Stimulated activated CD4-positive, alpha-beta T cell treated with anti-CD3 and anti-CD28 coated beads, Interleukin-2, amount 100 ng/mL, for 4 hours (primary cell): ENCODE measurements around the gene ZNF281.
"Not testable (repeated sequence)": the region's sequence is repeated elsewhere in the genome, so short reads cannot be mapped to it uniquely, and the experiment has no call there.

Experiments used
- DNase-seq: peaks from one replicate; pipeline ENCODE4 v3.0.0-alpha.2; 2020; ENCODE audit warnings: low read depth

The ZNF281 gene

DNA sequence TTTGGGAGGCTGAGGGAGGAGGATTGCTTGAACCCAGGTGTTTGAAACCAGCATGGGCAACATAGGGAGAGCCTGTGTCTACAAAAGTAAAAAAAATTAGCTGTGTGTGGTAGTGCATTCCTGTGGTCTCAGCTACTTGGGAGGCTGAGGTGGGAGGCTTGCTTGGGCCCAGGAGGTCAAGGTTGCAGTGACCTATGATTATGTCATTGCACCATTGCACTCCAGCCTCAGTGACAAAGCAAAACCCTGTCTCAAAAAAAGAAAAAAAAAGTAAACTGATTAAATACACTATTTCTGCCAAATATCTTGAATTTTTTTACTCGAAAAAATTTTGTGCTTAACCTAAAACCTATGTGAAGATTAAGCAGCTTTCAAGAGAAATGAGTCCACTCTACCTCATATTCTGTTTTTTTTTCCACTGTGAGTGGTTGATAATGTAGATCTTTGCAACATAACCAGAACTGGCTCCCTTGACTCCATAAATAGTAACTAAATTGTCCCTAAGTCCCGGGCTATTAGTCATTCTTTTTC, 19.4 kb upstream of the ZNF281 start:
- no peak for DNase-seq

DNA sequence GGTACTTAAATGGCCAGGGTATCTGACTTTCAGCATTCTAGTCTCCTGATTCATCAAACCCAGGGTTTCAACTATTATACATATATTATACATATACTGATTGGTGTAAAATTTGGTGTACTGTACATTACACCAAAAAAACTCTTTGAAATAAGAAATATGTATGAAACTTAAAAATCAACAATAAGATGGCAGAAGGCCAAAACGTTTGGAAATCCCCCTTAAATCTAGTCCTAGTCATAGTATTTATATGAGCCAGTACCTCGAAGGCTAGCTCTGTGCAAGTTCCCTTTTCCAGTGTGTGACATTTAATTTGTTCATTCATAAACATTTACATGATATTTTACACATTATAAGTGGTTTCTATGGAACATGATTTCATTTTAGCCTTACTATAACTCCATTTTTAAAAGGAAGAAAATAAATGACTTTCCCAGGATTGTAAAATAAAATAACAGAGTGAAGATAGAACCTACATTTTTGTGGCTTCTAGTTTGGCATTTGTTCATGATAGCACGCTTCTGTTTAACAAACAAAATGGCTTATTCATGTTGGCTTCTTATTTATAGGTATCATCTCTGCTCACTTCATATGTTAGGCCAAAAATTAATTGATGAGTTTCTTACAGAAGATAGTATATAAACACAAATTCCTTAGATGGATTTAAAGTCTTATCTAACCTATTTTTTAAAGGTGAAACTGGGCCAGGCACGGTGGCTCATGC, 18.8 kb upstream of the ZNF281 start:
- no peak for DNase-seq

DNA sequence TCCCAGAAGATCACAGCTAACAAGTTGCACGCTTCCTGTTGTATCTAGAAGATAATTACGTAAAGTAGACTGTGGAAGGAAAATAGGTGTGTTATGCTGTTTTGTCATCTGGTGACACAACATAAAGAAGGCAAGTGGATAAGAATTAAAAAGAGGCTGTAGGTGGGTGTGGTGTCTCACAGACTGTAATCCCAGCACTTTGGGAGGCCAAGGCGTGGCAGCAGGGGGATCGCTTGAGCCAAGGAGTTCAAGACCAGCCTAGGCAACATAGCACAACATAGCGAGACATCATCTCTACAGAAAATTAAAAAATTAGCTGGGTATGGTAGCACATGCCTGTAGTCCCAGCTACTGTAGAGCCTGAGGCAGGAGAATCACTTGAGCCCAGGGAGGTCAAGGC, 17.9 kb upstream of the ZNF281 start:
- no peak for DNase-seq

- no peak for DNase-seq
Measured at GRCh38 chr1:200426196-200426595, 16.4 kb upstream of the ZNF281 start.

GRCh38 chr1:200423235-200423634, 13.4 kb upstream of the ZNF281 start:
- no peak for DNase-seq

GRCh38 chr1:200422211-200422610, 12.4 kb upstream of the ZNF281 start:
- no peak for DNase-seq

DNA sequence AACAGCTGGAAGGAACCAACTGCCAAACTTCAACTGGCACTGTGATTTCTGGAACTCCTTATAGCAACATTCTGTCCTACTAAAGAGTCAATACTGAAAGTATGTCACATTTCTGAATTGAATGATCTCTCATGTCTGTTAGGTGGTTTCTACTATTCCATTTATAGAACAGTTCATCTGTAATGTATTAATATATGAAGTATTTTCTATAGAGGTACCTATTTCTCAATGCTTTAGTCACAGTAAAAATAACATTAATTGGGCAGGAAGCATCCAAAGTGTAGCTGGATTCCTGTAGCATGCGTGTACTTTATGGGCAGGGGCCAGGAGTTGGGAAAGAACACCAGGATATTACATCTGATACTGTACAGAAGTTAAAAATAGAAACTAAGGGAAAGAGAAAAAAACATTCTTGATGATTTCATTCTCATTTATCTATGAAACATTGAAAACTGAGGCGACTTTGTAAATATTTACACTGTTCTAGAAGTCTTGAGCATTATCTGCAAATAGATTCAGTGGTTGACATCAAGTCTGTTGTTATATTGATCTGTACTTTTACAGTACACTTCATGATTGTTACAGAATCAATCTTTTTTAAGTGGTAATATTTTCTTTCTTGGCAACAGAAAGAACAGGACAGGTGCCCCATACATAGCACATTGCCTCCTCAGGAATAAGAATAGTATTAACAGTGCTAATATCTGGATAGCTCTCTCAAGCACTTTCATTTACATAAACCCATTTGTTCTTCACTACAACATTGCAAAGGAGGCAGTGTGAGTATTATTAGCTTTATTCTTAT, 6.2 kb upstream of the ZNF281 start:
- DNase-seq: no peak

GRCh38 chr1:200415227-200415626, 5.4 kb upstream of the ZNF281 start:
- no peak for DNase-seq

DNA sequence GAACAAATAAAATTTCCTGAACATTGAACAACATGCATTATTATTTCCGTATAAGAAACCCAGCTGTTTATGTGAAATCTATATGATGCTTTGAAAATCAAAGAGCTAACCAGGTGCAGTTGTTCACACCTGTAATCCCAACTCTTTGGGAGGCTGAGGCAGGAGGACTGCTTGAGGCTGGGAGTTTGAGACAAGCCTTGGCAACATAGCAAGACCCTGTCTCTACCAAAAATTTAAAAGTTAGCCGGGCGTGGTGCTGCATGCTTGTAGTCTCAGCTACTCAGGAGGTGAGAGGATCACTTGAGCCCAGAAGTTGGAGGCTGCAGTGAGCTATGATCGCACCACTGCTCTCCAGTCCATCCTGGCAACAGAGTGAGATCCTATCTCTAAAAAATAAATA, 4.8 kb upstream of the ZNF281 start:
- DNase-seq: no peak

- not testable (repeated sequence) for DNase-seq
Measured at GRCh38 chr1:200413766-200414165, 3.9 kb upstream of the ZNF281 start.

DNA sequence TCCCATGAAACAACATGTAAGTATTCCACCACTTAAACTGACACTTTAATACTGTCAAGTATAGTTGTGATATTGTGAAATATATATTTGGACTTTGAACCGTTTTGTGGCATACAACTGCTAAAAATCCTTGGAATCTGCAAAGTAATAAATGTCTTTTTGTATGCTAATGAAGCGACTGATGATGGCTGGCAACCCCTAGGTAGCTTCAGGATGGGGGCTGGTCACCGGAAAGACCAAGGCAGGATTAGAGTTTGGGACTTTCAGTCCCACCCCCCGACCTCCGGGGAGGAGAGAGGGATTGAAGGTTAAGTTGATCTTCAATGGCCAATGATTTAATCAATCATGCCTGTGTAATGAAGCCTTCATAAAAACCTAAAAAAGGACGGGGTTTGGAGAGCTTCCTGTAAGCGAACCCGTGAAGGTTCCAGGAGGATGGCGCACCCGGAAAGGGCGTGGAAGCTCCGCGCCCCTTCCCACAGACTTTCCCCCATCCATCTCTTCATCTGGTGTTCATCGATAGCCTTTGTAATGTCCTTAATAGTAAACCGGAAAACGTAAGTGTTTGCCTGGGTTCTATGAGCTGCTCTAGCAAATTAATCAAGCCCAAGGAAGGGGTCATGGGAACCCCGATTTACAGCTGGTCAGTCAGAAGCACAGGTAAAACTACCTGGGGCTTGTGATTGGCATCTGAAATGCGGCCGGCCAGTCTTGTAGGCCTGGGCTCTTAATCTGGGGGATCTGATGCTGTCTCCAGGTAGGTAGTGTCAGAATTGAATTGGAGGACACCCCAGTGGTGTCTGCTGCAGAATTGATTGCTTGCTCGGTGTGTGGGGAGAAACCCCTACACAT, 1.8 kb upstream of the ZNF281 start:
- DNase-seq: no peak

- DNase-seq: no peak
Measured at GRCh38 chr1:200410566-200410878, 686 bp upstream of the ZNF281 start.

DNA sequence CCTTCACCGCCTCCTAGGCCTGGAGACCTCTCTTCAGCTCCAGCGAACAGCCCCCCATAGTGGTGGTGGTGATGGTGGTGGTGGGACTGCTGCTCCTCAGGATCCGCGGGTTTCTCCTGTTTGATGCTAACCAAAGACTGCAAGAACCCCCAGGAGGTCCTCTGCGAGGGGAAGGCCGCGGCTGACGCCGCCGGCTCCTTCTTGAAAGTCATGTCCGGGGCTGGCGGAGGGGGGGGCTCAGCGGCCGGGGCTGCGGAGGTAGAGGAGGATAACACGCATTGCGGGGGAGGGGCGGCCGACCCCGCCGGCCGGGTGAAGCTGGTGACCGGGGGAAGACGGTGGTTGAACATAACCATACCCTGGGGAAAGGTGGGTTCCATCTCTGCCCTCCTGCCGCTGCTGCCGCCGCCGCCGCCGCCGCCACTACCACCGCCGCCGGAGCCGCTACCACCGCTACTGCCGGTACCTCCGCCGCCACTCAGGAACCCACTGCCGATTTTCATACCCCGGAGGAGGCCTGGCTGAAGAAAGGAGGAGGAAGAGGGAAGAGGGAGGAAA, 554 bp downstream of the ZNF281 start:
- DNase-seq: peak; percentile 16

GRCh38 chr1:200406161-200406797, 3.6 kb downstream of the ZNF281 start:
- DNase-seq: no peak

GRCh38 chr1:200405264-200405663, 4.6 kb downstream of the ZNF281 start:
- DNase-seq: no peak

GRCh38 chr1:200401708-200402107, 8.1 kb downstream of the ZNF281 start:
- DNase-seq: no peak

- DNase-seq: no peak
Measured at GRCh38 chr1:200401263-200401662, 8.6 kb downstream of the ZNF281 start.

DNA sequence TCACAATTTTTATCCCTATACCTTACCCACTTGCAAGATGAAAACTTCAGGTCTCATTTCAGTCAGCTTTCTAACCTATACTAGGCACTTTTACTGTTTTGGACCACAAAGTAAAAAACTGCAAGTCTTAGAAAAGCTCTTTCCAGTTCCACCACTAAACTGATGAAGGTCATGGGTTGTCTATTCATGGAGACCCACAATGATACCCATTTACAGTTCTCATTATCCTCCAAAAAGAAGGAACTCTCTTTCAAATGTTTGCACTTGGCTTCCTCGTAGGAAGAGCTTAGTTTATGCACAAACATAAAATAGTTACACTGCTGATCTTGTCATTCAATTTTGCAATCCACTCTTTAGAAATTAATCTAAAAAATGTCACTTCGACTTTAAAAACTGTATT, 9.3 kb downstream of the ZNF281 start:
- DNase-seq: no peak

DNA sequence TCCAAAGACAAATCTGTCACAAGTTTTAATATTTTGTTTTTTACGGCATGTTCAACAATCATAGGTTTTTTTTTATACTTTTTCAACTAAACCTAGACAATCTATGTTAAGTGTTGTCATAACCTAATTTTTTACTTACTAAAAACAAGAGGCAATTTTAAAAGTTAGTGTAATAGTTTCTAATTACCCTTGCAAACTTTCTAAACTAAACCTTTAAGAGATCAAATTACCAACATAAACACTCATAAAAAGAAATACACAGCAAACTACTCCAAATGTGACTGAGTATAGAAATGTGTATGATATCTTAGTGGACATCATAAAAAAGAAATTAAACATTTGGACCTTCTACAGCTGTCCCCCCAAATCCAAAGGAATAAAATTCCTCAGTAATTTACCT, 10.0 kb downstream of the ZNF281 start:
- no peak for DNase-seq

DNA sequence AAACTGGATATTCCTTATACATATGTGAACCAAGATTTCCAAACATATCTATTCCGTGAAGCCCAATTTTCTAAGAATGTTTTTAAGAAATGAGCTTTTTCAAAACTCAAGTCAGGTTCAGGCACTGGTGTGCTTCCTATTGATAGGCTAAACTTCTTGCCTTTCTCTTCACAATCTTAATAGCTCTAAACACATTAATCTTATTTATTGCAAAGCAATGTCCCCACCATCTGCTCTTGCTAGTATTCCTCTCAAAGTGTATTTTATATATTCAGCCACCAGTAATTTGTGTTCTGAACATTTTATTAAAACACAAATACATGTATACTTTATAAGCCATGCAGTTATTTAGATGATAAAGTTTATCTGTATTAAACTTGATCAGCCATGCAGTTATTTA, 11.5 kb downstream of the ZNF281 start:
- no peak for DNase-seq

GRCh38 chr1:200392625-200393185, 17.1 kb downstream of the ZNF281 start:
- DNase-seq: no peak
